HepG2 (cell line): ENCODE measurements around the gene NRSN2. TPM values are rescaled to one million over a fixed set of nuclear protein-coding genes. Genes with fewer than 3 reads are reported as not detected.

ENCODE experiments used
- ARID2 ChIP-seq: sonication (generic); formaldehyde crosslinking; IDR thresholded peaks from 2 replicates; pipeline ENCODE4 v1.8.1; 2022; ENCODE audit warnings: mild to moderate bottlenecking, missing genetic modification reagents, borderline replicate concordance
- ATAD3A ChIP-seq: sonication (generic); formaldehyde crosslinking; IDR thresholded peaks from 2 replicates; pipeline ENCODE4 v1.4.0; 2020; ENCODE audit warnings: missing genetic modification reagents
- CREB1 ChIP-seq, 2 experiments: fragments of 450-650 bp in 1 of 2; IDR thresholded peaks; 2 replicates each; pipeline ENCODE4 v1.6.1; 2016 to 2017; ENCODE audit warnings: control low read depth in 1 of 2, mild to moderate bottlenecking in 1 of 2, missing compliant biosample characterization in 1 of 2, missing genetic modification characterization in 1 of 2
- FOXA3 ChIP-seq: IDR thresholded peaks from 2 replicates; pipeline ENCODE4 v1.6.1; 2016; ENCODE audit warnings: missing genetic modification reagents, missing compliant biosample characterization
- NCOA2 ChIP-seq: sonication (generic); formaldehyde crosslinking; IDR thresholded peaks from 2 replicates; pipeline ENCODE4 v1.8.0; 2022; ENCODE audit warnings: inconsistent platforms
- NFIB ChIP-seq: sonication (generic); formaldehyde crosslinking; IDR thresholded peaks from 2 replicates; pipeline ENCODE4 v1.9.0; 2021; ENCODE audit warnings: missing genetic modification reagents, mild to moderate bottlenecking, borderline replicate concordance
- NFYB ChIP-seq: sonication (generic); formaldehyde crosslinking; IDR thresholded peaks from 2 replicates; pipeline ENCODE4 v1.4.0; 2020; ENCODE audit warnings: missing genetic modification reagents
- NR1H2 ChIP-seq: sonication (generic); formaldehyde crosslinking; IDR thresholded peaks from 2 replicates; pipeline ENCODE4 v1.8.1; 2022; ENCODE audit warnings: low read depth, missing genetic modification reagents, borderline replicate concordance
- SMARCE1 ChIP-seq: fragments of 450-650 bp; IDR thresholded peaks from 2 replicates; pipeline ENCODE4 v1.6.1; 2017; ENCODE audit warnings: borderline replicate concordance
- SOX5 ChIP-seq: IDR thresholded peaks from 2 replicates; pipeline ENCODE4 v1.6.1; 2016; ENCODE audit warnings: borderline replicate concordance
- TBP ChIP-seq: sonication (generic); formaldehyde crosslinking; IDR thresholded peaks from 2 replicates; pipeline ENCODE4 v1.5.0; 2020; ENCODE audit warnings: missing genetic modification reagents
- XBP1 ChIP-seq: sonication (generic); formaldehyde crosslinking; IDR thresholded peaks from 2 replicates; pipeline ENCODE4 v1.5.0; 2020; ENCODE audit warnings: missing genetic modification reagents
- ZFP90 ChIP-seq: sonication (generic); formaldehyde crosslinking; IDR thresholded peaks from 2 replicates; pipeline ENCODE4 v1.8.0; 2022; ENCODE audit warnings: missing genetic modification reagents, mild to moderate bottlenecking, inconsistent platforms, borderline replicate concordance
- ZNF589 ChIP-seq: sonication (generic); formaldehyde crosslinking; conservative IDR thresholded peaks from 2 replicates; pipeline ENCODE4 v1.8.0; 2022; ENCODE audit warnings: mild to moderate bottlenecking, moderate library complexity, missing genetic modification reagents
- ZNF598 ChIP-seq: sonication (generic); formaldehyde crosslinking; IDR thresholded peaks from 2 replicates; pipeline ENCODE4 v1.5.1; 2020; ENCODE audit warnings: mild to moderate bottlenecking, missing genetic modification reagents, borderline replicate concordance
- ZNF761 ChIP-seq: sonication (generic); formaldehyde crosslinking; conservative IDR thresholded peaks from 2 replicates; pipeline ENCODE4 v1.4.0; 2020; ENCODE audit warnings: mild to moderate bottlenecking, missing genetic modification reagents
- ZNF883 ChIP-seq: sonication (generic); formaldehyde crosslinking; IDR thresholded peaks from 2 replicates; pipeline ENCODE4 v1.5.1; 2020; ENCODE audit warnings: mild to moderate bottlenecking, missing genetic modification reagents; ENCODE audit errors: not compliant biosample characterization
- polyA plus RNA-seq, 8 experiments: library from polyadenylated mRNA; depleted of rRNA in 3 of 8; stranded (reverse) in 7 of 8; unstranded in 1 of 8; fragments of >200 nt; fragmentation: Illumina TruSeq in 4 of 8; extraction: Trizol in 4 of 8; gene quantifications; 2 replicates each; pipeline versions ENCODE4 v1.2.1 to v1.2.3, GENCODE V29; 2011 to 2016; ENCODE audit warnings: low read depth in 4 of 8, missing spikeins in 1 of 8, mixed read lengths in 1 of 8; ENCODE audit not compliant: insufficient read depth in 1 of 8
- total RNA-seq, 5 experiments: library from RNA; depleted of rRNA; stranded (reverse); fragments of >200 nt; fragmentation: Illumina TruSeq; extraction: Trizol; gene quantifications; 2 replicates each; pipeline ENCODE4 v1.2.3, GENCODE V29; 2016; ENCODE audit warnings: low read depth in 1 of 5
- TF ChIP-seq, protein P1 (sequence below): IDR thresholded peaks from 2 replicates; pipeline ENCODE4 v1.6.1; 2016; ENCODE audit warnings: missing genetic modification reagents, missing compliant biosample characterization
- TF ChIP-seq, protein P2 (sequence below): sonication (generic); formaldehyde crosslinking; IDR thresholded peaks from 2 replicates; pipeline ENCODE4 v1.4.0; 2020; ENCODE audit warnings: missing genetic modification reagents, mild to moderate bottlenecking, borderline replicate concordance
- TF ChIP-seq, protein P3 (sequence below), 2 experiments: sonication (generic) in 1 of 2; formaldehyde crosslinking in 1 of 2; IDR thresholded peaks; 2 replicates each; pipeline versions ENCODE4 v1.5.1 to v1.6.1; 2011 to 2020; ENCODE audit warnings: borderline replicate concordance in 1 of 2, low read depth in 1 of 2, low read length in 1 of 2, mild to moderate bottlenecking in 1 of 2, missing genetic modification reagents in 1 of 2, moderate library complexity in 1 of 2
- TF ChIP-seq, protein P4 (sequence below): IDR thresholded peaks from 2 replicates; pipeline ENCODE4 v1.6.1; 2016; ENCODE audit warnings: mild to moderate bottlenecking
- TF ChIP-seq, protein P5 (sequence below): sonication (generic); formaldehyde crosslinking; IDR thresholded peaks from 2 replicates; pipeline ENCODE4 v1.5.0; 2020; ENCODE audit warnings: missing genetic modification reagents, mild to moderate bottlenecking, borderline replicate concordance

Gene NRSN2
- total and polyA plus RNA-seq, 2 of the 13 experiments (the other 11 are each of a cell fraction or from before 2014, with no cell fraction given): 32.3 to 49.4 TPM

DNA sequence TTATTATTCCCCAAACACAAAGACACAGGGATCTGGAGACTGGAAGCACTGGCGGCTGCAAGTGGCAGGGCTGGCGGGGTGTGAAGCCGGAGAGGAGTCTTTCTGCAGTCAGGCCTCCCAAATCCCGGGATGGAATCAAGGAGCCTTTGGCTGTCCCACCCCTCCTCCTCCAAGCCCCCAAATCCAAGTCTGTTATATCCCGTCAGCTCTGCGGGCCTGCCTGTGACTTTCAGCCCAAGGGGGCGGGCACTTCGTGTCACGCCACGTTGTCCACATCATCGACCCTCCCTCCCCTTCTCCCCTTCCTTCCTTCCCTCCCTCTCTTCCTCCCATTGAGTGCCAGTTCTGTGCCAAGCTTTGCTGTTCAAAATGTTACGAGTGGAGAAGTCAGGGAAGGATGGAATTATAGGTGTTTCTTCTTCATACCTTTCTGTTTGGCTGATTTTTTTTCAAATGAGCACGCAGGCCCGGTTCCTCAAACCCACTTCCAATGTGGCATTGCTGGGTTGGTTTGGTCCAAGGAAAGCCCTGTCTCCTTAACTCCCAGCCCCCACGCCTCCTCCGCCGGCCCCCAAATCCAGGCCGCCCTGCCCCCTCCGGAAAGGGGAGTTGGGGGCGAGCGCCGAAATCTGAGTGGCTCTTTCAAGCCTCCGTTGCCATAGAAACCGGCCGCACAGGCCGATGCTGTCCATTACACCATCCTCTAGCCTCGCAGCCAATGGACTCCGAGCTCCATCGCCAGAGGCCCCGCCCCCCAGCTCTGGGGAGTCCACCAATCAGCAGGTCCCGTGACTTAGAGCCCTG lies 36.9 kb upstream of the NRSN2 start (continued):
- TF ChIP-seq ZNF598 (CRISPR knock-in tag): peak; percentile 90; the same call in 1 of the 2 replicates
- 0 out of 2 replicates have a peak, but pooled peaks have one; percentile 26 for TF ChIP-seq ATAD3A (CRISPR knock-in tag)
- TF ChIP-seq ZNF761 (CRISPR knock-in tag): no peak
- TF ChIP-seq, protein P1, sequence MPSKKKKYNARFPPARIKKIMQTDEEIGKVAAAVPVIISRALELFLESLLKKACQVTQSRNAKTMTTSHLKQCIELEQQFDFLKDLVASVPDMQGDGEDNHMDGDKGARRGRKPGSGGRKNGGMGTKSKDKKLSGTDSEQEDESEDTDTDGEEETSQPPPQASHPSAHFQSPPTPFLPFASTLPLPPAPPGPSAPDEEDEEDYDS (CRISPR knock-in tag): peak; percentile 79
- TF ChIP-seq TBP (CRISPR knock-in tag): no peak
- TF ChIP-seq, protein P2, sequence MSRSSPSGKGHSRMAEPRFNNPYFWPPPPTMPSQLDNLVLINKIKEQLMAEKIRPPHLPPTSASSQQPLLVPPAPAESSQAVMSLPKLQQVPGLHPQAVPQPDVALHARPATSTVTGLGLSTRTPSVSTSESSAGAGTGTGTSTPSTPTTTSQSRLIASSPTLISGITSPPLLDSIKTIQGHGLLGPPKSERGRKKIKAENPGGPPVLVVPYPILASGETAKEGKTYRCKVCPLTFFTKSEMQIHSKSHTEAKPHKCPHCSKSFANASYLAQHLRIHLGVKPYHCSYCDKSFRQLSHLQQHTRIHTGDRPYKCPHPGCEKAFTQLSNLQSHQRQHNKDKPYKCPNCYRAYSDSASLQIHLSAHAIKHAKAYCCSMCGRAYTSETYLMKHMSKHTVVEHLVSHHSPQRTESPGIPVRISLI: no peak
- TF ChIP-seq ZNF883 (CRISPR knock-in tag): no peak
- peak; percentile 49; the same call in 1 of the 2 replicates for TF ChIP-seq NCOA2 (CRISPR knock-in tag)
- no peak for TF ChIP-seq SMARCE1
- no peak for TF ChIP-seq XBP1 (CRISPR knock-in tag)
- no peak for TF ChIP-seq ZNF589 (CRISPR knock-in tag)
- TF ChIP-seq CREB1 (IDR thresholded peaks at IDR 0.05): 0 out of 2 replicates have a peak, but pooled peaks have one; percentile 52
- TF ChIP-seq CREB1 (CRISPR knock-in tag; IDR thresholded peaks at IDR 0.05): no peak
- no peak for TF ChIP-seq FOXA3 (CRISPR knock-in tag)
- no peak for TF ChIP-seq ZFP90 (CRISPR knock-in tag)
- TF ChIP-seq NR1H2: no peak
- TF ChIP-seq, protein P3, sequence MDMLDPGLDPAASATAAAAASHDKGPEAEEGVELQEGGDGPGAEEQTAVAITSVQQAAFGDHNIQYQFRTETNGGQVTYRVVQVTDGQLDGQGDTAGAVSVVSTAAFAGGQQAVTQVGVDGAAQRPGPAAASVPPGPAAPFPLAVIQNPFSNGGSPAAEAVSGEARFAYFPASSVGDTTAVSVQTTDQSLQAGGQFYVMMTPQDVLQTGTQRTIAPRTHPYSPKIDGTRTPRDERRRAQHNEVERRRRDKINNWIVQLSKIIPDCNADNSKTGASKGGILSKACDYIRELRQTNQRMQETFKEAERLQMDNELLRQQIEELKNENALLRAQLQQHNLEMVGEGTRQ (IDR thresholded peaks at IDR 0.05; ENCODE audit: low read depth, low read length): no peak
- TF ChIP-seq, protein P3 (CRISPR knock-in tag; IDR thresholded peaks at IDR 0.05; ENCODE audit: borderline replicate concordance): peak; percentile 27
- TF ChIP-seq ARID2 (CRISPR knock-in tag): 0 out of 2 replicates have a peak, but pooled peaks have one; percentile 74
- no peak for TF ChIP-seq NFIB (CRISPR knock-in tag)
- no peak for TF ChIP-seq SOX5
- TF ChIP-seq, protein P4, sequence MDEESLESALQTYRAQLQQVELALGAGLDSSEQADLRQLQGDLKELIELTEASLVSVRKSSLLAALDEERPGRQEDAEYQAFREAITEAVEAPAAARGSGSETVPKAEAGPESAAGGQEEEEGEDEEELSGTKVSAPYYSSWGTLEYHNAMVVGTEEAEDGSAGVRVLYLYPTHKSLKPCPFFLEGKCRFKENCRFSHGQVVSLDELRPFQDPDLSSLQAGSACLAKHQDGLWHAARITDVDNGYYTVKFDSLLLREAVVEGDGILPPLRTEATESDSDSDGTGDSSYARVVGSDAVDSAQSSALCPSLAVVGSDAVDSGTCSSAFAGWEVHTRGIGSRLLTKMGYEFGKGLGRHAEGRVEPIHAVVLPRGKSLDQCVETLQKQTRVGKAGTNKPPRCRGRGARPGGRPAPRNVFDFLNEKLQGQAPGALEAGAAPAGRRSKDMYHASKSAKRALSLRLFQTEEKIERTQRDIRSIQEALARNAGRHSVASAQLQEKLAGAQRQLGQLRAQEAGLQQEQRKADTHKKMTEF (CRISPR knock-in tag): 0 out of 2 replicates have a peak, but pooled peaks have one; percentile 32
- peak; percentile 85 for TF ChIP-seq NFYB (CRISPR knock-in tag)
- TF ChIP-seq, protein P5, sequence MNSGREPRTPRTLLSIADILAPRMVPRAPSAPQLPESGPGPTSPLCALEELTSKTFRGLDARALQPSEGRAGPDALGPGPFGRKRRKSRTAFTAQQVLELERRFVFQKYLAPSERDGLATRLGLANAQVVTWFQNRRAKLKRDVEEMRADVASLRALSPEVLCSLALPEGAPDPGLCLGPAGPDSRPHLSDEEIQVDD (CRISPR knock-in tag): no peak; the same call in 1 of the 2 replicates
